GM19023 (cell line): ENCODE data around the gene MAST4.

Source experiments
- ATAC-seq: cut with Tn5 transposase; IDR thresholded peaks from one replicate; pipeline ENCODE4 v1.9.1; 2021; ENCODE audit warnings: mild to moderate bottlenecking, moderate library complexity; ENCODE audit not compliant: unreplicated experiment

The MAST4 gene

GRCh38 chr5:66829826-66830225 lies 233.6 kb downstream of the MAST4 start:
- ATAC-seq: no peak

GRCh38 chr5:66830636-66831035 lies 234.4 kb downstream of the MAST4 start:
- ATAC-seq: no peak

- ATAC-seq: no peak
These were observed 243.5 kb downstream of the MAST4 start for GRCh38 chr5:66839636-66840185.

- ATAC-seq: peak; percentile 99
These were observed 244.4 kb downstream of the MAST4 start for GRCh38 chr5:66840511-66841013.

- ATAC-seq: no peak
These were observed 245.1 kb downstream of the MAST4 start for GRCh38 chr5:66841264-66841663.

- ATAC-seq: no peak
These were observed 246.3 kb downstream of the MAST4 start for GRCh38 chr5:66842540-66842939.

- ATAC-seq: no peak
These were observed 246.9 kb downstream of the MAST4 start for GRCh38 chr5:66843065-66843464.

GRCh38 chr5:66848749-66849641 lies 252.8 kb downstream of the MAST4 start:
- no peak for ATAC-seq

GRCh38 chr5:66849803-66850202 lies 253.6 kb downstream of the MAST4 start:
- ATAC-seq: no peak

GRCh38 chr5:66850354-66851075 lies 254.3 kb downstream of the MAST4 start:
- no peak for ATAC-seq

GRCh38 chr5:66851306-66851705 lies 255.1 kb downstream of the MAST4 start:
- ATAC-seq: no peak

GRCh38 chr5:66854416-66854815 lies 258.2 kb downstream of the MAST4 start:
- no peak for ATAC-seq

- ATAC-seq: no peak
These were observed 260.0 kb downstream of the MAST4 start for GRCh38 chr5:66856041-66856805.

GRCh38 chr5:66859526-66859925 lies 263.3 kb downstream of the MAST4 start:
- no peak for ATAC-seq

- ATAC-seq: no peak
These were observed 264.2 kb downstream of the MAST4 start for GRCh38 chr5:66860199-66860975.

GRCh38 chr5:66861402-66861801 lies 265.2 kb downstream of the MAST4 start:
- no peak for ATAC-seq

- no peak for ATAC-seq
These were observed 265.8 kb downstream of the MAST4 start for GRCh38 chr5:66862020-66862419.

- ATAC-seq: no peak
These were observed 267.3 kb downstream of the MAST4 start for GRCh38 chr5:66863243-66864170.
